ENCODE results near the gene ANKDD1B. TPM values are rescaled to one million over a fixed set of nuclear protein-coding genes. Genes with fewer than 3 reads are reported as not detected.
"Not testable (repeated sequence)": the region's sequence is repeated elsewhere in the genome, so short reads cannot be mapped to it uniquely, and the experiment has no call there.

Gene ANKDD1B
- total RNA-seq, 2 experiments from 2014 or later: 0.21 TPM; not detected in 1

DNA sequence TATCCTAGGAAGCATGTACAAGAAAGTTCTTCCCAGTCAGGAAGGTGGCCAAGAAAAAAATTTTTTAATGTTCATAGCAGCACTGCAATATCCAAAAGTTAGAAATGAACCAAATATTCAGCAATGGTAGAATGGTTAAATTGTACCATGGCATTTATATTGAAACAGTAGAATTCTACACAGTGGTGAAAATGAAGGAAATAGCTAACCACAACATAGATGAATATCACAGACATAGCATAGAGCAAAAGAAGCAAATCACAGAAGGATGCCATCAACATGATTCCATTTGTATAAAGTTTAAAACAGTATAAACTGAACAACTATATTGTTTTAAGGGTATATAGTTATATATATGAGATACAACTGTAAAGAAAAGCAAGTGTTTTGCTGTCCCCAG lies 10.7 kb upstream of the ANKDD1B start:
- intact Hi-C loops (cut with DNase I, micrococcal nuclease): no loop called here
- POLR2A ChIA-PET: no interaction called here
- ATAC-seq (no peak), DNase-seq (no peak)
- CTCF ChIA-PET: interaction anchor here (0.6 kb wide), 1 partner anchor 206 kb away, joined by 3 read pairs; no protein-coding TSS in a partner anchor
- Mint-ChIP-seq H3K27me3 (no peaks in the 10 kb centered on the region), H3K4me3 (no peak overlapping the region), H3K27ac (no peak overlapping the region), H3K4me1 (peaks cover 9% of the 10 kb centered on the region), H3K36me3 (ENCODE audit: low read depth) (peaks cover 51% of the 10 kb centered on the region), H3K9me3 (ENCODE audit: low read depth) (no peaks in the 10 kb centered on the region)

- intact Hi-C loops (cut with DNase I, micrococcal nuclease): no loop called here
- no peak for DNase-seq
- no peaks in the 10 kb centered on the region for H3K27me3 Mint-ChIP-seq
- H3K27ac Mint-ChIP-seq: no peak overlapping the region
- no peaks in the 10 kb centered on the region for H3K9me3 Mint-ChIP-seq (ENCODE audit: low read depth)
- ChIA-PET POLR2A (no interaction called here), CTCF (interaction anchor here (1.5 kb wide), 1 partner anchor 33 kb away, joined by 5 read pairs; no protein-coding TSS in a partner anchor)
- peaks cover 9% of the 10 kb centered on the region for H3K4me1 Mint-ChIP-seq
- H3K4me3 Mint-ChIP-seq: no peak overlapping the region
- no peak for ATAC-seq
- peaks cover 47% of the 10 kb centered on the region for H3K36me3 Mint-ChIP-seq (ENCODE audit: low read depth)
Measured at GRCh38 chr5:75601567-75601966, 9.7 kb upstream of the ANKDD1B start.

- Mint-ChIP-seq H3K27me3 (no peaks in the 10 kb centered on the region), H3K4me1 (peaks cover 9% of the 10 kb centered on the region), H3K4me3 (no peak overlapping the region), H3K27ac (no peak overlapping the region), H3K9me3 (ENCODE audit: low read depth) (no peaks in the 10 kb centered on the region), H3K36me3 (ENCODE audit: low read depth) (peaks cover 46% of the 10 kb centered on the region)
- CTCF ChIA-PET: interaction anchor here (1.5 kb wide), 1 partner anchor 34 kb away, joined by 5 read pairs; no protein-coding TSS in a partner anchor
- POLR2A ChIA-PET: no interaction called here
- ATAC-seq (no peak), DNase-seq (no peak)
- intact Hi-C loops (cut with DNase I, micrococcal nuclease): no loop called here
Measured at GRCh38 chr5:75601996-75602395, 9.3 kb upstream of the ANKDD1B start.

DNA sequence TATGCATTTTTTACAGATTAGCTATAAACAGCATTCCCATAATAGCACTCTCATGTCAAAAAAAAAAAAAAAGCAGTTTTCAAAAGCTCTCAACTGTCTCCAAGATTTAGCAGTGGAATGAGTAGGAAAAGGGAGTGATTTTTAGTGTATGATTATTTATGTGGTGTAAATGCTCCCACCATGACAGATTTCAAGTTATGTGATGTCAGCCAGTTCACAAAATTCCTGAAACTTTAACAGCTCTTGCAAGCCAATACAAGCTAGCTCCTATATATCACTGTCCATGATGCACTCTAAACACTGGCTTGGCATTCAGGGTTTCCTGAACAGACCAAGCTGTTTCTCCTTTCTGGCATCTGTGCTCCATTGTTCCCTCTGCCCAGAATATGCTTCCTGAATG lies 7.9 kb upstream of the ANKDD1B start:
- ATAC-seq: no peak
- intact Hi-C loops (cut with DNase I, micrococcal nuclease): no loop called here
- POLR2A ChIA-PET: no interaction called here

DNA sequence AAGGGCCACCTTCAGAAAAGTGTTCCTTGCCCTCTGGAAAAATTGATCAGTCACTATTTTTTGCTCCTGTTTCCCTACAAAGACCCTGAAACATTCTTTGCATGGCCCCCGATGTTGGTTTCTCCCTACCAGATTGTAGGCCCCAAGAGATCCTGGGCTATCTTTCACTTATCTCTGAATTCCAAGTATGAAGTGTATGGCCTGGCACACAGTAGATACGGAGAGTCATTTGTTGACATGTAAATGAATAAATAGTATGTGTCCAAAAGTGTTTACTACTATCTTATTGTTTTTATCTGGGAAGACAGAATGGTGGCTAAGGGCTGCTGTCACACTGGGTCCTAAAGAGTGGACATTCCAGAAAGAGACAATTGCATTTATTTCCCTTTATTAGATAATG lies 7.4 kb upstream of the ANKDD1B start:
- H3K4me1 Mint-ChIP-seq: peaks cover 9% of the 10 kb centered on the region
- ChIA-PET POLR2A (no interaction called here), CTCF (interaction anchor here (1.0 kb wide), 1 partner anchor 30 kb away, joined by 3 read pairs; no protein-coding TSS in a partner anchor)
- ATAC-seq (no peak), DNase-seq (no peak)
- peaks cover 41% of the 10 kb centered on the region for H3K36me3 Mint-ChIP-seq (ENCODE audit: low read depth)
- no peaks in the 10 kb centered on the region for H3K27me3 Mint-ChIP-seq
- H3K4me3 Mint-ChIP-seq: no peak overlapping the region
- H3K27ac Mint-ChIP-seq: no peak overlapping the region
- no peaks in the 10 kb centered on the region for H3K9me3 Mint-ChIP-seq (ENCODE audit: low read depth)
- intact Hi-C loops (cut with DNase I, micrococcal nuclease): no loop called here

More for the DNA sequence above, 7.9 kb upstream of the ANKDD1B start:
- CTCF ChIA-PET: interaction anchor here (0.7 to 1.5 kb wide), 3 partner anchors 14 to 35 kb away, joined by 3 to 5 read pairs (median 3); no protein-coding TSS in a partner anchor
- Mint-ChIP-seq H3K36me3 (ENCODE audit: low read depth) (peaks cover 42% of the 10 kb centered on the region), H3K9me3 (ENCODE audit: low read depth) (no peaks in the 10 kb centered on the region), H3K4me1 (peaks cover 9% of the 10 kb centered on the region), H3K27ac (no peak overlapping the region), H3K4me3 (no peak overlapping the region), H3K27me3 (no peaks in the 10 kb centered on the region)
- DNase-seq: no peak

GRCh38 chr5:75607341-75607740 lies 3.9 kb upstream of the ANKDD1B start:
- H3K27me3 Mint-ChIP-seq; intact Hi-C loops (cut with DNase I, micrococcal nuclease); ATAC-seq; H3K4me3 Mint-ChIP-seq; DNase-seq; H3K4me1 Mint-ChIP-seq; H3K9me3 Mint-ChIP-seq (ENCODE audit: low read depth); H3K27ac Mint-ChIP-seq: not testable (repeated sequence)
- ChIA-PET CTCF (interaction anchor here (0.7 kb wide), 1 partner anchor 85 kb away, joined by 5 read pairs; no protein-coding TSS in a partner anchor), POLR2A (interaction anchor here (0.6 to 1.0 kb wide), 2 partner anchors 21 to 43 kb away, joined by 3 to 4 read pairs; no protein-coding TSS in a partner anchor)
- peaks cover 25% of the 10 kb centered on the region for H3K36me3 Mint-ChIP-seq (ENCODE audit: low read depth)

DNA sequence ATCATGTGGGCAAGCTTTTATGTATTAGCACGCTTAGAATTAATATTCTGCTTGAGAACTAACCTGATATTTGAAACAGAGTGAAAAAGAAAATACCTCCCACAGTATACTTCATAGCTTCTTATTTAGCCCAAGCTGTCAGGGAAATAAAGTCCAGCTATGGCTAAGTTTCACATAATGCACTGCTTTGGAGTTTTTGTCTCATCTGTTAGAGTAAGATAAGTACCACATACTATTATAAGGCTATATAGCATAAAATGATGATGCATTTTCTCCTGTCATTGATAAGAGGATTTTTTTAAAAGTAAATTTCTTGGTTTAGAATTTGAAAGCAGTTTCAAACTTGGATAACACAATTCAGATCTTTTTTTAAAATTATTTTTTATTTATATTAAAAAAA lies 2.4 kb upstream of the ANKDD1B start:
- no peak overlapping the region for H3K27ac Mint-ChIP-seq
- H3K9me3 Mint-ChIP-seq (ENCODE audit: low read depth): no peaks in the 10 kb centered on the region
- H3K36me3 Mint-ChIP-seq (ENCODE audit: low read depth): peaks cover 14% of the 10 kb centered on the region
- ChIA-PET CTCF (no interaction called here), POLR2A (no interaction called here)
- no peak for DNase-seq
- peaks cover 11% of the 10 kb centered on the region for H3K27me3 Mint-ChIP-seq
- ATAC-seq: no peak
- intact Hi-C loops (cut with DNase I, micrococcal nuclease): no loop called here
- no peak overlapping the region for H3K4me3 Mint-ChIP-seq
- peaks cover 6% of the 10 kb centered on the region for H3K4me1 Mint-ChIP-seq

- ChIA-PET CTCF (no interaction called here), POLR2A (interaction anchor here (0.6 kb wide), 1 partner anchor 15 kb away, joined by 3 read pairs; no protein-coding TSS in a partner anchor)
- no peaks in the 10 kb centered on the region for H3K9me3 Mint-ChIP-seq (ENCODE audit: low read depth)
- ATAC-seq (no peak), DNase-seq (no peak)
- no peak overlapping the region for H3K4me3 Mint-ChIP-seq
- intact Hi-C loops (cut with DNase I, micrococcal nuclease): no loop called here
- peaks cover 3% of the 10 kb centered on the region for H3K36me3 Mint-ChIP-seq (ENCODE audit: low read depth)
- H3K27me3 Mint-ChIP-seq: peaks cover 11% of the 10 kb centered on the region
- H3K27ac Mint-ChIP-seq: no peak overlapping the region
- H3K4me1 Mint-ChIP-seq: peaks cover 6% of the 10 kb centered on the region
Measured at GRCh38 chr5:75610201-75610600, 1.1 kb upstream of the ANKDD1B start.

GRCh38 chr5:75610859-75611310 lies 368 bp upstream of the ANKDD1B start:
- ATAC-seq; CTCF ChIA-PET; H3K9me3 Mint-ChIP-seq (ENCODE audit: low read depth); H3K27ac Mint-ChIP-seq; H3K36me3 Mint-ChIP-seq (ENCODE audit: low read depth); H3K4me3 Mint-ChIP-seq; POLR2A ChIA-PET; DNase-seq; H3K4me1 Mint-ChIP-seq; intact Hi-C loops (cut with DNase I, micrococcal nuclease): not testable (repeated sequence)
- H3K27me3 Mint-ChIP-seq: peaks cover 11% of the 10 kb centered on the region

- H3K9me3 Mint-ChIP-seq (ENCODE audit: low read depth): no peaks in the 10 kb centered on the region
- peaks cover 6% of the 10 kb centered on the region for H3K4me1 Mint-ChIP-seq
- ChIA-PET CTCF (interaction anchor here (0.5 kb wide), 1 partner anchor 679 kb away, joined by 3 read pairs; no protein-coding TSS in a partner anchor), POLR2A (no interaction called here)
- no peak for ATAC-seq
- no peaks in the 10 kb centered on the region for H3K36me3 Mint-ChIP-seq (ENCODE audit: low read depth)
- H3K4me3 Mint-ChIP-seq: no peak overlapping the region
- peaks cover 11% of the 10 kb centered on the region for H3K27me3 Mint-ChIP-seq
- no peak for DNase-seq
- H3K27ac Mint-ChIP-seq: no peak overlapping the region
- intact Hi-C loops (cut with DNase I, micrococcal nuclease): no loop called here
Measured at GRCh38 chr5:75612226-75612569, 945 bp downstream of the ANKDD1B start.

GRCh38 chr5:75612901-75613300 lies 1.6 kb downstream of the ANKDD1B start:
- no peaks in the 10 kb centered on the region for H3K9me3 Mint-ChIP-seq (ENCODE audit: low read depth)
- peaks cover 11% of the 10 kb centered on the region for H3K27me3 Mint-ChIP-seq

GRCh38 chr5:75614176-75614575 lies 2.9 kb downstream of the ANKDD1B start:
- POLR2A ChIA-PET: no interaction called here
- no peak for DNase-seq
- H3K27ac Mint-ChIP-seq: no peak overlapping the region
- H3K36me3 Mint-ChIP-seq (ENCODE audit: low read depth): no peaks in the 10 kb centered on the region
- peaks cover 11% of the 10 kb centered on the region for H3K27me3 Mint-ChIP-seq
- intact Hi-C loops (cut with DNase I, micrococcal nuclease): no loop called here
- no peaks in the 10 kb centered on the region for H3K9me3 Mint-ChIP-seq (ENCODE audit: low read depth)
- H3K4me3 Mint-ChIP-seq: no peak overlapping the region
- CTCF ChIA-PET: no interaction called here
- peaks cover 6% of the 10 kb centered on the region for H3K4me1 Mint-ChIP-seq
- ATAC-seq: no peak

More at GRCh38 chr5:75612901-75613300, 1.6 kb downstream of the ANKDD1B start:
- POLR2A ChIA-PET: no interaction called here
- Mint-ChIP-seq H3K36me3 (ENCODE audit: low read depth) (no peaks in the 10 kb centered on the region), H3K4me1 (peaks cover 6% of the 10 kb centered on the region), H3K4me3 (no peak overlapping the region), H3K27ac (no peak overlapping the region)
- CTCF ChIA-PET: interaction anchor here (0.5 to 0.6 kb wide), 2 partner anchors 8 to 678 kb away, joined by 3 read pairs; no protein-coding TSS in a partner anchor
- DNase-seq (no peak), ATAC-seq (no peak)
- intact Hi-C loops (cut with DNase I, micrococcal nuclease): no loop called here
